ENCODE data around the gene SFXN5.

DNA sequence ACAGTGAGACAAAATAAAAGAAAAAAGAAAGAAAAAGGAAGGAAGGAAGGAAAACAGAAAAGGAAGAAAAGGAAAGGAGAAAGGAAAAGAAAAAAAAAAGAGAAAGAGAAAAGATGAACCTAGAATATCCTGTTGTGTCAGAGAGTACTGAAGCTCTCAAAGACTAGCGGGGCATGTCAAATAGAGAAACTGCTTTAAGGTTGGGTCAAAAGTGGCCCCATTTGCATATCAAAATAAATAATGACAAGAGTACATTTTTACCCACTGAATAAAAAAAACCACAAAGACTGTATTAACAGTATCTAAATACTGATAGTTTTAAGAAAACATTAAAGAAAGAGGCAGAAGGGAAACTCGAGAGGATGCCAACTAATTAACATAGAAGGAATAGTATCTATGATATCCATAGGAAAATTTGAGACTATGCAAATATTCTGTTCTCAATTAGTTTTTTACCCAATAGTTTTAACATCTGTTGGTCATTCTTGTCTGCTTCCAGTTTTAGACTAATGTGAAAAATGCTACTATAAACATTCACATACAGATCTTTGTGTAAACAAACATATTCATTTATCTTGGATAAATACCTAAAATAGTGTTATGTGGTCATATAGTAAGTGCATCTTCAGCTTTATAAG is 53.2 kb downstream of the SFXN5 start:
- no peak for TF ChIP-seq CTCF (conservative IDR thresholded peaks at IDR 0.05 in 1 of 2, IDR thresholded peaks at IDR 0.05 in 1 of 2; ENCODE audit: low read depth in 1 of 2, low read length in 2 of 2)
- no peak for TF ChIP-seq EZH2 (IDR thresholded peaks at IDR 0.05; ENCODE audit: low read length, missing control alignments)

Data from fibroblast of lung (primary cell).